GM19455 (cell line): ENCODE data around the gene HIC1.
A peak's percentile ranks its signal among the peaks of the same experiment; 100 is the strongest.

ENCODE experiments used
- ATAC-seq: cut with Tn5 transposase; IDR thresholded peaks from one replicate; pipeline ENCODE4 v1.9.1; 2021; ENCODE audit not compliant: unreplicated experiment

The HIC1 gene

GRCh38 chr17:2058586-2059546 lies 4.0 kb downstream of the HIC1 start:
- ATAC-seq, result no peak

DNA sequence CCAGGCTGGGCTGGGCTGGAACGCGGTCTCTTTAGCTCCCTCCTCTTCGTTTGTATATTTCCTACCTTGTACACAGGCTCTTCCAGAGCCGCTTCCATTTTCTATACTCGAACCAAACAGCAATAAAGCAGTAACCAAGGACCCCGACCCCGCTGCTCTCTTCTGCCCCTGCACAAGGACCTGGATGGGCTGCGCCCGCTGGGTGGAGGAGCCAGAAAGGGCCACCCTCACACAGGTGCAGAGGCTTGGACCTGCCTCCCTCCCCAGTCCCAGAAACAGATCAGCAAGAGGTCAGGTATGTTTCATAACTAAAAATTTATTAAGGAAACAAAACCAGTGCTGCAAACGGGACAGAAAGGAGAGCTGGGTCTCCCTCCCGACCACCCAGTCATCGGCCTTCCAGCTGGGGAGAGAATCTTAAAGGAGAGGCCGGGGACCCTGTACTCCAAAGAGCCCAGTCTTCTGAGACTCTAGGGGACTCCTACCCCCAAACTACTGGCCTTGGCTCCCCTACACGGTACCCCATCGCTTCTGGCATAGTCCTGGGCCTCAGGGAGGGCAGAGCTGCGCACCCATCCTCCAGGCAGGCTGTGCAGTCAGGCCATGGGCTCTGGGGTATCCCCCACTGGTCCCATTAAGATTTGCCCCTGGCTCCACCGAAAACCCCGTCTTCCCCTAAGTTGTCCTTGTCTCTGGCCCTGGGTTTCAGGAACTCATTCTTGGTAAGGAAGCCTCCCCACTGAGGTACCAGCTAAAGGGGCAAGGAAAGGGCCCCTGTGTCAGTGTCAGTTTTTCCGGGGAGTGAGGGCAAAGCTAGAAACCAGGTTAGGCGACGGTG lies 4.9 kb downstream of the HIC1 start:
- ATAC-seq, result no peak

- ATAC-seq, result no peak
Observed at GRCh38 chr17:2060385-2060658, 5.4 kb downstream of the HIC1 start.

- ATAC-seq, result no peak
Observed at GRCh38 chr17:2060681-2061440, 6.0 kb downstream of the HIC1 start.

GRCh38 chr17:2061441-2061958 lies 6.6 kb downstream of the HIC1 start:
- ATAC-seq, result no peak

DNA sequence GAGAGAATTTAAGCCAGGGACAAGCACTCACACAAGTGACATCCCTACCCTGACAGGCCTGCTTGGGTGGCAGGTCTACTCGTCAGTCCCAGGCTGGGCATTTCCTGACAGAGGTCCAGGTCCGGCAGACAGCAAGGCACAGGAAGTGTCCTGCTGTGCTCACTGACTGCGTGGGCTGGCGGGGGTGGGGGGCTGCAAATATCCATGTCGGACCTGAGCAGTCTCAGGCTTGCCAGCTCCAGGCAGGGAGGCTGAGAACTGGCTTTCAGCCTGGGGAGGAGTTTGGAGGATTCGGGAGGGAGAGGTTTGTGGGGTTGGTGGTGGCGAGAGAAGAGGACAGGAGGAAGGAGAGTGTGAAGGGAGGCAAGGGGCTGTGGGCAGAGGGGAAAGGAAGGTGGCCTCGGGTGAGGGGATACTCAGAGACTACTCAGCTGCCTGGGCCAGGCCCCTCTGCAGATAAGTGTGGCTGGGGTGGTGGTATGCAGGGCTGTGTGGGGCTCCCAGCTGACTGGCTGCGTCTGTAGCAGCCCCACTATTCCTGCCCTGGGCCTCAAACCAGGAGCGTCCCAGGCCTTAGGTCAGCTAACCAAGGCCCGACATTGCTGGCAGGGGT lies 7.8 kb downstream of the HIC1 start:
- no peak for ATAC-seq

- no peak for ATAC-seq
Observed at GRCh38 chr17:2063261-2064146, 8.6 kb downstream of the HIC1 start.

GRCh38 chr17:2064147-2064489 lies 9.2 kb downstream of the HIC1 start:
- ATAC-seq, result no peak

- ATAC-seq, result no peak
Observed at GRCh38 chr17:2064520-2064971, 9.6 kb downstream of the HIC1 start.

DNA sequence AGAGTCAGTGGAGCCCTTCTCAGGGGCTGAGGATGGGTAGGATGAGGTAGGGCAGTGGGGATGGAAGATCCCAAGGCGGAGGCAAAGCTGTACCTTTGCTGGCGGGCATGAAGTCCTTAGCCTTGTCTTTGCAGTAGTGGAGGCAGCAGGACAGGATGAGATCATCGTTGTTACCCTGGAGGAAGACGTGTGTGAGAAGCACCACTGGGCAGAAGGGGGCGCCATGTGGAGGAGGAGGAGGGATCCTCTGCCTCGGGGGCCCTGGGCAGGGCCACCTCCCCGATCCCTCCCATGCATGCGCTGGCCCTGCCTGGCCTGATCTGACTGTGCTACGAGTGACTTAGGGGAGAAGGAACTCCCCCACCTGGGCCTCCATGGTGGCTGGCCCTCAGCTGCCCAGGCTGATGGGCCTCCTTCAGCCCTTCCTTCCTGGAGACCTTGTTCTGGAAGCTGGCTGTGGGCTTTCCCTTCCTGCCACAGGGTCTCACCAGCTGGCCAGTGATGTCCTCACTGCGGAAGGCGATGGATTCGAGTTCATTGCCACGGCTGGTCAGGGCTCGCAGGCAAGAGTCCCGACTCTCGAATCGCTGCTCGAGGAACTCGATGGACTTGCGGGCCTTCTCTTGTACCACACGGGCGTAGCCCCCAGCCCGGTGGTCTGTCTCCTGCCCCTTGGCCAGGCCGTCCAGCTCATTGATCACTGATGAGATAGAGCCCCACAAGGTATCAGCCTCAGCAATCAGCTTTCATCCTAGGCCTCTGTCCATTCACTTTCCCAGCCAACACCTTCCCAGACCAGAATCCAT lies 10.3 kb downstream of the HIC1 start:
- no peak for ATAC-seq

- no peak for ATAC-seq
Observed at GRCh38 chr17:2065949-2066400, 11.1 kb downstream of the HIC1 start.

DNA sequence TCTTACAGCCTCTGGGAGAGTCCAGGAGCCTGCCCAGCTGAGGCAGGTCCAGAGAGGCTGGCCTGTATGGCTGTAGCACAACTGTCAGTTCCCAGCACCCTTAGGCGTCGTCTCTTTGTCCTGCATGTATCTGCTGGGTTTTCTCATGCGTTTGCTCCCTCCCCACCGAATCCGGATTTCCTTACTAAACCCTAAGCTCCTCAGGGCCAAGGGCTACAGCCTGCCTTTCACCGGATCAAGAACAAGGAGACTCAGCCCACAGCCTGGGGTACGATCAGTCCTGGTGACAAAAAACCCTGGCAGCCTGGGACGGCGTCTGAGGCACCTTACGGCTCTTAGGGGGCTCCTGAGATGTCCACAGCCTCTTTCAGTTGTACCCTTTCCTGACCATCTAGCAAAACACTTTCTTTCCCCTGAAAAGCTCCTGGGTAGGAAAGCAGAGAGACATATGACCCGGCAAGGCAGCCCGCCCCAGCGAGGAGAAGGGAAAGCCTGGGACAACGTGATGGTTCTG lies 12.2 kb downstream of the HIC1 start:
- ATAC-seq, result no peak

DNA sequence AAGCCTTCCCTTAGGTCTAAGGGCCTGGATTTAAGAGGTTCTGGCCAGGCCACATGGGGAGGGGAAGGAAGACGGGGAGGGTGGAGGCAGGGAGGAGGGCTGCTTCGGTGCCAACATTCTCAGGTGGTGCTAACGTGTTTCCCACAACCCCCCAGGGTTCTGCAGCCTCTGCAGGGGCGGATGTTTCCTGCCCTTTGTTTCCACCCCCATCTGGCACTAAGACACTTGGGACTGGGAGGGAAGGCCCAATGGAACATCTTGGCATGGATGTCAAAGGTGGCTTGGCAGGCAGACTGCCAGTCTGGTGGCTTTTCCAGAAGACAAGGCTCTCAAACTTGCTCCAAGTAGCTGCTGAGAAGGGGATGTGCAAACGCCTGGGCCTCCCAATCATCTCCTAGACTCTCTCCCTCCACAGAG lies 12.7 kb downstream of the HIC1 start:
- no peak for ATAC-seq

- no peak for ATAC-seq
Observed at GRCh38 chr17:2068031-2068518, 13.2 kb downstream of the HIC1 start.

- no peak for ATAC-seq
Observed at GRCh38 chr17:2068519-2069051, 13.7 kb downstream of the HIC1 start.

DNA sequence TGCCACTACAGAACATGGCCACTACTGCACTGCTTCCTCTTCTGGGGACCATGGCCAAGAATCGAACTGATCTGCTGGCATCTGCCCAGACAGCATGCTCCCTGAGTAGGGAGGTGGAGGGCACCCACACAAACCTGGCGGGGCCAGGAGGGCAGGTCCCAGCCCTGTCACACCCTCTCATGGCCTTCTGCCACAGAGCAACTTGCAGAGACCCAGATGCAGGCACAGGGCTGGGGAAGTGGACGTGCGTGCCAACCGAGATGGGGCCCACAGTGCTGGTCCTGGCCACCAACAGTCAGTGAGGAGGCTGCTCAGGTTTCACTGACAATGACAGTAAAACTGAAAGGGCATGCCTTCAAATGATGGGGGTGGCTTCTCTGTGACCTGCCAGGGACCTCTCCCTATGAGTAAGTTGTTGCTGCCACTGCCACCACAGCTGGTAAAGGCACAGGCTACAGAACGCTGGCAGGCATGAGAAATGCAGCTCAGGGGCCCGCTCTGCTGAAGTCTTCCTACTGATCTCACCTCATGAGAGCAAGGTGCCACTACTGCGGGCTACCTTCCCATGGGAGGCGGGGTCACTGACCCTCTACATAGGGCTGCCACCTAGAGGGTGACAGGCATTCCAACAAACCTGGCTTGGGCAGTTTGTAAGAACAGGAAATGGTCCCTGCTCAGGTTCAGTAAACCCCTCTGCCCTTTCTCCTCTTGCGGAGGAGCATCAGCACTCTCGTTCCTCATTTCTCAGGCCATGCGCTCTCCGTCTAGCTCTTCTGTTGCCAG lies 15.5 kb downstream of the HIC1 start:
- ATAC-seq, result peak; percentile 65

GRCh38 chr17:2071024-2071385 lies 16.1 kb downstream of the HIC1 start:
- ATAC-seq, result no peak
